ENCODE results near the gene AOPEP.

DNA sequence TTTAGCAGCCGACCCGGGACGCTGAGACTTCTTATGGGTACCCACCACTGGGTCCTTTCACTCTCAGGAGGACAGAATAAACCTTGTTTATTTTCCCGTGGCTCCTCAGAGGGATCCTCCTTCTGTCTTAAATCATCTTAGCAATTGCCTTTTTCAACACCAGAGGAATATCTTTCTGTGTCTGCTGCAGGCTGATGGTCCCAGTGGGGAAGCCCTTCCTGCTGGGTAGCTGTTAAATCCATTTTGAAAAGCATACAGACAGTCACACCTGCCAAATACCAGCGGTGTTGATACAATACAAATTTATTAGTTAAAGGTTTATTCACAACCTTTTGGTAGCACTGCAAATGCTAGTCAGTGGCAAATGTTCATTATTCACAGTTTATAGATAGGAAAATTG lies 222.9 kb downstream of the AOPEP start:
- TF ChIP-seq, protein P1, sequence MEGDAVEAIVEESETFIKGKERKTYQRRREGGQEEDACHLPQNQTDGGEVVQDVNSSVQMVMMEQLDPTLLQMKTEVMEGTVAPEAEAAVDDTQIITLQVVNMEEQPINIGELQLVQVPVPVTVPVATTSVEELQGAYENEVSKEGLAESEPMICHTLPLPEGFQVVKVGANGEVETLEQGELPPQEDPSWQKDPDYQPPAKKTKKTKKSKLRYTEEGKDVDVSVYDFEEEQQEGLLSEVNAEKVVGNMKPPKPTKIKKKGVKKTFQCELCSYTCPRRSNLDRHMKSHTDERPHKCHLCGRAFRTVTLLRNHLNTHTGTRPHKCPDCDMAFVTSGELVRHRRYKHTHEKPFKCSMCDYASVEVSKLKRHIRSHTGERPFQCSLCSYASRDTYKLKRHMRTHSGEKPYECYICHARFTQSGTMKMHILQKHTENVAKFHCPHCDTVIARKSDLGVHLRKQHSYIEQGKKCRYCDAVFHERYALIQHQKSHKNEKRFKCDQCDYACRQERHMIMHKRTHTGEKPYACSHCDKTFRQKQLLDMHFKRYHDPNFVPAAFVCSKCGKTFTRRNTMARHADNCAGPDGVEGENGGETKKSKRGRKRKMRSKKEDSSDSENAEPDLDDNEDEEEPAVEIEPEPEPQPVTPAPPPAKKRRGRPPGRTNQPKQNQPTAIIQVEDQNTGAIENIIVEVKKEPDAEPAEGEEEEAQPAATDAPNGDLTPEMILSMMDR (IDR thresholded peaks at IDR 0.05), result no peak
- no peak for TF ChIP-seq POLR2A (IDR thresholded peaks at IDR 0.05)
